HG02623 (cell line): ENCODE measurements around the gene KRT2.

Experiments
- ATAC-seq: cut with Tn5 transposase; IDR thresholded peaks from one replicate; pipeline ENCODE4 v1.9.1; 2021; ENCODE audit warnings: moderate library complexity; ENCODE audit not compliant: unreplicated experiment

KRT2 gene

DNA sequence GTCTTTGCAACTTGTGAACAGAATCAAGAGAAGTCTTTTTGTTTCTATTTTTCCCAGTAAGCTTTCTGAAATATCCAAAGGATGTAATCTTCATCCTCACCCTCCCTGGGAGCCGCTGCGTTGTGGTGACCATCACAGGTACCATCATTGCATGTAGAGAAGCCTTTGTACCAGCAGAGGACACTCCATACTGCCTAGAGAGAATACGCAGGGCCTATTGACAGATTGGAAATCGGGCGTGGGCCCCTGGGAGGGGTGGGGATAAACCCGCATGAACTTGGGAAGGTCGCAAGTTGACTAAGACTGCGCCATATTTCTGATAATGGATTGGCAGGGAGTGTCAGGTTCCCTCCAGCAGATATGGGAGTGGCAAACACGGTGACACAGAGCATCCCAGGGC is 15.5 kb upstream of the KRT2 start:
- no peak for ATAC-seq

DNA sequence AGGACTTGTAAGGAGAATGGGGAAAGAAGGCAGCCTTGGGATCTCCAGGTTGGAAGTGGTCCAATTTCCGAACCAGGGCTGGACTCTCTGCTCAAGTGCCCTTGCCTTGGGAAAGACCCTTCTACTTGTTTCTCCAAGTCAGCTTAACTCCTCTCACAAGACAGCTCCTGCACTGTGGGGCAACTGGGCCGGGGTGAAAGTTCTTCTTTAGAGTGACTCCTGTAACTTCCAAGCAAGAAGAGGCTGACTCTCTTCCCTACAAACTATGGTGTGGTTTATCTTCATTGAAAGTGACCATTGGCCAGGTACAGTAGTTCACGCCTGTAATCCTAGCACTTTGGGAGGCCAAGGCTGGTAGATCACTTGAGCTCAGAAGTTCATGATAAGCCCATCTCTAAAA is 14.5 kb upstream of the KRT2 start:
- ATAC-seq = no peak

- ATAC-seq = no peak
Observed at GRCh38 chr12:52663420-52663819, 11.4 kb upstream of the KRT2 start.

DNA sequence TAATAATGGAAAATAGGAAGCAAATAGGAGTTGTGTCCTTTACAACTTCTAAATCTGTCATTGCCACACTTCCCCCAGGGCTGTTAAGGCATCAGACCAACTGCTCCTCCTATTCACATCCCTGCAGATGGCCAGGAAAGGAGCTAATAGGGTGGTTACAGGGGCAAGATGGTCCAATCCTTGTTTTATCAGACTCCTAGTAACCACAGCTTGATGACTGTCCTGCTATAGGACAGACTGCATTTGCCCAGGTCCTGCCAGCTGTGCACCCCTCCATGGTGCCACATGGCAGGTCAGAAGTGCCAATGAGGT is 10.9 kb upstream of the KRT2 start:
- no peak for ATAC-seq

GRCh38 chr12:52662093-52662917 is 10.3 kb upstream of the KRT2 start:
- no peak for ATAC-seq

- ATAC-seq = no peak
Observed at GRCh38 chr12:52661668-52662067, 9.7 kb upstream of the KRT2 start.

- no peak for ATAC-seq
Observed at GRCh38 chr12:52660934-52661499, 9.0 kb upstream of the KRT2 start.

- ATAC-seq = no peak
Observed at GRCh38 chr12:52659951-52660350, 7.9 kb upstream of the KRT2 start.

GRCh38 chr12:52659395-52659794 is 7.4 kb upstream of the KRT2 start:
- no peak for ATAC-seq

DNA sequence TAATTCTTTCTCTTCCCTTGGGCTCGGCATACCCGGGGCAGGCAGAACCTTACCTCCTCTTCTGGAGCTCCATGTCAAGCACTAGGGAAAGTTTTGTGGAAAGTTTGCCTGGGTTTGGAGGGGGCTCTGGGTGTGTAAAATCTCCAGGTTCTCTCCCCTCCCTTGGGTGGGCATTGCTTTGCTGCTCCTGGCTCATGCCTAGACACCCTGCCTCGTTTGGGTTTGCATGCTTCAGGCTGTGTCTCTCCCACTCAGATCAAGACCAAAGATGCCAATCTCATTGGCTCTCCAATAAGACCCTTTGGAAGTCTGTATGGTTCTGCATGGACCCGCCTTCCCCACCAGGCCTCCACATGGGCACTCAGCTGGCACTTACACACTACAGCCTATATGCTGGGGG is 6.2 kb upstream of the KRT2 start:
- no peak for ATAC-seq

DNA sequence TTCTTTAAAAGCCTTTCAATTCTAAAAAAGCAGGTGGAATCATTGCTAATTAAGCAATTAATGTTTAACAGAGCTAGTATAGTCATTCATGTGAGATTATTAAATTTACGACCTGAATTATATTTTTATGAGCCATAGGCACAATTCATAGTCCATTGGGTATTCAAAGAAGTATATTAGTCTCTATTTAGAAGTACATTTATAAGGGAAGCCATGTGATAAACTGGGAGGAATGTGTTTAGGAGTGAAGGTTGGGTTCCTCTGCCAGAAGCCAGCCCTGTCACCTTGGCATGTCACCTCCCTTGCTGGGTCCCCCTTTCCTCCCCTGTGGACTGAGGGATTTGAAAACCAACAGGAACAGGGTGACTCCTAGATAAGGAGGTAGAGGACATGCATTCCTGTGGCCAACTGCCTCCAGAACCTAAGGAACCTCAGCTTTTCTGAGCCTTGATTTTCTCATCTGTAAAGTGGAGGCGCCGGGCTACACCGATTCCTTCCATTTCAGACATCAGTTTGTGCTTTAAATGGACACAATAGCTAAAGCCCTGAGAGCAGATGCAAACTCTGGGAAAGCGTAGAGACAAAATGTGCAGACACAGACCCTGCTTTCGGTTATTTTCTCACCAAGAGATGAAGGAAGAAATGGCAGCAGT is 5.4 kb upstream of the KRT2 start:
- ATAC-seq = no peak

DNA sequence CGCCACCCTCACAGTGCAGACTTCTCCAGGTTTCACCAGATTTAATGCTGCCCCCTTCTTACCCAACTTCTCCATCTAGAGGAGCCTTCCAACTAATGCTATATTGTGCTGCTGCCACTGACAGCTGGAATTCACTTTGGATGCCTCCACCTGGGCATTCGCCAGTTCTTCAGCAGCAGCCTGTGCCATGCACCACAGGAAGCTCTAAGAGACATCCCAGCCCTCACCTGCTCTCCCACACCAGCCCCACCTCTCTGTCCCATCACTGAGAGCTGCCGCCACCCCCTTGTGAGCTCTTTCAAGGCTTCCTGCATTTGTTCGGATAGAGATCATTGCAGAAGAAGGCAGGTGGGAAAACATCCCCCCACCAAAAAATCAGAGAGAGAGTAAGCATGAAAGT is 4.6 kb upstream of the KRT2 start:
- ATAC-seq = no peak

DNA sequence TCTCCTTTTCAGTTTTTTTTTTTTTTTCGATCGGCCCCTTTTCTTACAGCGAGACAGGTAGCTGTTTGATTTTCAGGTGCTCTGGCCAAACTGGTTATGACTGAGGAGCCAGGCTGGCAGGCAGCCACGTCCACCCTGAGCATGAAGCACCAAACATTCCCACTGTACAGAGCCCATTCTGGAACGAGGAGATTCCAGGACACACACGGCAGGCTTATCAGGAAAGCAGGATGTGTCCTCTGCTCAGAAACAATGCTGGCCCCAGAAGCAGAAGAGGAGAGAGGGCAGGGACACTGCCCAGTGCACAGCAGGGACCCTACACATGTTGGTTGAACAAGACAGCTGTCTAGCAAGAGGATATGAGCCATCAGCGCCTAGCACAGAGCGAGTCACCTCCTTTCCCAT is 3.7 kb upstream of the KRT2 start:
- no peak for ATAC-seq

DNA sequence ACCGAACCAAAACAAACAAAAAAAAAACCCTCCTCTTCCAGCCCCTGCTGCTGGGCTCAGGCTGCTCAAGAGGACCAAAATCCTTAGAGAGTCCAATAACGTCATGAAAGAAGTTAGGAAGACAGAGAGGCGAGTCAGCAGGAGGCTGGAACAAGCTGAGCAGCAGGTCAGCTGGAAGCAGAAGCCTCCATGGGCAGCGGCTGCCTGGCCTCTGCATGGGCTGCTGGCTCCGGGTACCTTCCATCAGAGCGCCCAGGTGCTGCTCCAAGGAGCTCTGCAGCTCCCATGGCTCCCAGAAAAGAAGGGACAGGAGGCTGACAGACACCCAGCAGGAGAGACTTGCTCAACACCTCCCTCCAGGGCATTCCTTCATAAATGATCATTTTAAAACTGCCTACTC is 3.2 kb upstream of the KRT2 start:
- no peak for ATAC-seq

DNA sequence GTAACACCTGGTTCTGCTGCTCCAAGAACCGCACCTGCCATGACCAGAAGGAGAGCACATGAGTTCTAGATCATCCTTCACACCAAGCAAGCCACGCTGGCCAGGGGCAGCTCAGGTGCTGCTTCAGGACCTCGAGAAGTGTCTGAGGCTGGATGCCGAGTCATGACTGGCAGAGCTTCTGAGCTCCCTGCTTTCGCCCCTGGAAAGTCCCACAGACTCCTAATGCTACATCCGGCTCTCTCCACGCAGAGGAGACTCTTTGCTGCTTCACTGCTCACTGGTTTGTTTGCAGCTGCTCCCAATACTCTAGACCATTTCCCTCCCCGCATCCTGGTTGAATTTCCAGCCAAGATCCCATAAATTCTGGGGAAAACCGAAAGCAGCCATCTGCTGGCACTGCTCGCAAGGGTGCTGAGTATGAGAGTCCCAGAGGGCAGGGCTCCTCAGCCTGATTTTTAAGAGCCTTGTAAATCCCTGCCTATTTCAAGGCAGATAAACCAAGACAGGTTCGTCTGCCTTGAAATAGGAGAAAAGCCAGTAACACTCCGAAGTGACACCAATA is 1.4 kb downstream of the KRT2 start:
- no peak for ATAC-seq

- no peak for ATAC-seq
Observed at GRCh38 chr12:52649066-52649465, 2.9 kb downstream of the KRT2 start.

DNA sequence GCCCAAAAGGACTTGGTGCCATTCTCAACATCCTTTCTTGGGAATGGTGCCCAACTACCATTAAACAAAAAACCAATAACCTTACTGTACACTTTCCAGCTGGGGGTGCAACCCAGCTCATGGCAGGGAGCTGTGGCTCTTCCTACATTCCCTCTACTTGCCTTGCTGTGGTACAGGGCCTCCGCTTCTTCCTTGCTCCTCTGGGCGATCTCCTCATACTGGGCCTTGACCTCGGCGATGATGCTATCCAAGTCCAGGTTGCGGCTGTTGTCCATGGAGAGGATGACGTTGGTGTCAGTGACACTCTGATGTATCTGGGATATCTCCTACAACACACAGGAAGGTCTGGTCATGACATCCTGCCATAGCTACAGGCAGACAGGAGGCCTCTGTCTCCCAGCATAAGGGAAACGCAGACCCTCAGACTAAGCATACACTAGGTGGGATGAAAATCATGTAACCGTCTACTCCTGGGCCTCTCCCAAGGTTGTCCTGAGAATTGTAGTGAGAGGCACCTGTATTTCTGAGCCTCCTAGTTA is 3.9 kb downstream of the KRT2 start:
- ATAC-seq = no peak

DNA sequence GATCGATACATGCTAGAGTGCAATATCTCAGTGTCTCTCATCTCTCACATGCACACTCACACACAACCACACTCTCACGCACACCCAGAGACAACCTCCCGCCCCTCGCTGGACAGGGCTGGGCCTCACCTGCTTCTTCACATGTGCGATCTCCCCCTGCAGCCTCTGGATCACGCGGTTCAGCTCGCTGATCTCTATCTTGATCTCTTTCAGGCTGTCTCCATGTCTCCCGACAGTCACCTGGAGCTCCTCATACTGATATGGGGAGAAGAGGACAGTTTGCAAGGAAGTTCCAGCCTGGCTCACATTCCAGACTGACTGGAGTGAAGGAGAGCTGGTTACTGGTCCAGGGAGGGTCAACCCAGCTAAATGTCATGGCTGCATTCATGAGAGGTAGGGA is 4.4 kb downstream of the KRT2 start:
- ATAC-seq = no peak

DNA sequence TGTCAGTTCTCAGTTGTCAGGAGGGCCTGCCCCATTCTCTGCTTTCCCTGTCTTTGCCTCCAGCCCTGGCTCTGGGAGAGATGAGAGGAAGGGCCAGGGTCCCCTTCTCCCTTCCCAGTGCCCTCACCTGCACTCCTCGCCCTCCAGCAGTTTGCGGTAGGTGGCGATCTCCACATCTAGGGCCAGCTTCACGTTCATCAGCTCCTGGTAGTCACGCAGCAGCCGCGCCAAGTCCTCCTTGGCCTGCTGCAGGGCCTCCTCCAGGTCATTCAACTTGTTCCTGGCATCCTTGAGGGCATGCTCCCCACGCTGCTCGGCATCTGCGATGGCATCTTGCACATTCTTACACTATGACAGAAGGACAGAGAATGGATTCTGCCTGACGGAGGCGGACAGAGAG is 5.4 kb downstream of the KRT2 start:
- ATAC-seq = no peak

DNA sequence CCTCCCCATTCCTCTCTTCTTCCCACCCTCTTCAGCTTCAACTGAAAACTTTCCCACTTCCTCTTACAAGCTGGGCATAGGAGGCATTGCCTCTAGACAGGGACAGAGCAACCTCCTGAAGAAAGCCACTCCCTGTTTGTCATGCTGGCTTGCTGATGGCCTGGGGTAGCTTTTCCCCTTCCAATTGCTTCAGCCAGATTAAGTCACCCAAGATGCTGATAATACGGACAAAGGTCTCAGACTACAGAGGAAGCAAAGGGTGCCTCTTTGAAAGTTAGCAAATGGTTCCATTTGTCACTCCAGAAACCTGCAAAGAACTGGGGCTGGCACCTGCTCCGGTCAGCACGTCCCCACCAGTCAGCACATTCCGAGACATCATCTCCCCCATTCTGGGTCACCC is 6.0 kb downstream of the KRT2 start:
- no peak for ATAC-seq

GRCh38 chr12:52645120-52645761 is 6.8 kb downstream of the KRT2 start:
- no peak for ATAC-seq

DNA sequence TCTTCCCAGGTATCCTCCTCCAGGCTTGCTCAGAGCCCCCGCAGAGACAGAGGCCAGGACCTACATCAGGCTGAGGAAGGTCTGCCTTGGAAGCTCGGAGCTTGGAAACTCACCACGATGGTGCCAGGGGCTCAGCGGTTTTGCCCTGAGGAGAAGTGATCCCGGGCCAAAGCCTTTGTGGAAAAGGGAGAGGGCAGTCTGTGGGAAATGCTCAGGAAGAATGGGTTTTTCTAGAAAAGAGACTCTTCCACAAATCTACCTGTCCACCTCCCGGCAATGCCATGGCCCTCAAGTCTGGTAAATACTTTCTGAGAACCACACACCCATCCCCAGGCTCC is 8.0 kb downstream of the KRT2 start:
- ATAC-seq = no peak
